ENCODE data around the gene GRM8.

- TF ChIP-seq POLR2AphosphoS5 (IDR thresholded peaks at IDR 0.05; ENCODE audit: low read depth, low read length) (no peak), SIN3A (IDR thresholded peaks at IDR 0.05; ENCODE audit: borderline replicate concordance, insufficient read depth, low read length) (no peak), TAF1 (IDR thresholded peaks at IDR 0.05; ENCODE audit: borderline replicate concordance, insufficient read depth, low read length) (no peak)
- TF ChIP-seq, protein P1, sequence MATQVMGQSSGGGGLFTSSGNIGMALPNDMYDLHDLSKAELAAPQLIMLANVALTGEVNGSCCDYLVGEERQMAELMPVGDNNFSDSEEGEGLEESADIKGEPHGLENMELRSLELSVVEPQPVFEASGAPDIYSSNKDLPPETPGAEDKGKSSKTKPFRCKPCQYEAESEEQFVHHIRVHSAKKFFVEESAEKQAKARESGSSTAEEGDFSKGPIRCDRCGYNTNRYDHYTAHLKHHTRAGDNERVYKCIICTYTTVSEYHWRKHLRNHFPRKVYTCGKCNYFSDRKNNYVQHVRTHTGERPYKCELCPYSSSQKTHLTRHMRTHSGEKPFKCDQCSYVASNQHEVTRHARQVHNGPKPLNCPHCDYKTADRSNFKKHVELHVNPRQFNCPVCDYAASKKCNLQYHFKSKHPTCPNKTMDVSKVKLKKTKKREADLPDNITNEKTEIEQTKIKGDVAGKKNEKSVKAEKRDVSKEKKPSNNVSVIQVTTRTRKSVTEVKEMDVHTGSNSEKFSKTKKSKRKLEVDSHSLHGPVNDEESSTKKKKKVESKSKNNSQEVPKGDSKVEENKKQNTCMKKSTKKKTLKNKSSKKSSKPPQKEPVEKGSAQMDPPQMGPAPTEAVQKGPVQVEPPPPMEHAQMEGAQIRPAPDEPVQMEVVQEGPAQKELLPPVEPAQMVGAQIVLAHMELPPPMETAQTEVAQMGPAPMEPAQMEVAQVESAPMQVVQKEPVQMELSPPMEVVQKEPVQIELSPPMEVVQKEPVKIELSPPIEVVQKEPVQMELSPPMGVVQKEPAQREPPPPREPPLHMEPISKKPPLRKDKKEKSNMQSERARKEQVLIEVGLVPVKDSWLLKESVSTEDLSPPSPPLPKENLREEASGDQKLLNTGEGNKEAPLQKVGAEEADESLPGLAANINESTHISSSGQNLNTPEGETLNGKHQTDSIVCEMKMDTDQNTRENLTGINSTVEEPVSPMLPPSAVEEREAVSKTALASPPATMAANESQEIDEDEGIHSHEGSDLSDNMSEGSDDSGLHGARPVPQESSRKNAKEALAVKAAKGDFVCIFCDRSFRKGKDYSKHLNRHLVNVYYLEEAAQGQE (IDR thresholded peaks at IDR 0.05; ENCODE audit: insufficient read depth in 1 of 2, low read depth in 2 of 2, low read length in 2 of 2): no peak
Observed at GRCh38 chr7:127207806-127208205, 44.9 kb downstream of the GRM8 start.

All from PFSK-1 (cell line).